DMS79 treated with DMSO at 0.1 percent for 48 hours (cell line): Measurements from ENCODE around the gene NUB1.

ENCODE experiments used
- DNase-seq: peaks from one replicate; lab custom pipeline; 2025; lab: John Stamatoyannopoulos, UW

Gene NUB1

GRCh38 chr7:151389096-151389767, 47.6 kb downstream of the NUB1 start:
- DNase-seq: no peak

DNA sequence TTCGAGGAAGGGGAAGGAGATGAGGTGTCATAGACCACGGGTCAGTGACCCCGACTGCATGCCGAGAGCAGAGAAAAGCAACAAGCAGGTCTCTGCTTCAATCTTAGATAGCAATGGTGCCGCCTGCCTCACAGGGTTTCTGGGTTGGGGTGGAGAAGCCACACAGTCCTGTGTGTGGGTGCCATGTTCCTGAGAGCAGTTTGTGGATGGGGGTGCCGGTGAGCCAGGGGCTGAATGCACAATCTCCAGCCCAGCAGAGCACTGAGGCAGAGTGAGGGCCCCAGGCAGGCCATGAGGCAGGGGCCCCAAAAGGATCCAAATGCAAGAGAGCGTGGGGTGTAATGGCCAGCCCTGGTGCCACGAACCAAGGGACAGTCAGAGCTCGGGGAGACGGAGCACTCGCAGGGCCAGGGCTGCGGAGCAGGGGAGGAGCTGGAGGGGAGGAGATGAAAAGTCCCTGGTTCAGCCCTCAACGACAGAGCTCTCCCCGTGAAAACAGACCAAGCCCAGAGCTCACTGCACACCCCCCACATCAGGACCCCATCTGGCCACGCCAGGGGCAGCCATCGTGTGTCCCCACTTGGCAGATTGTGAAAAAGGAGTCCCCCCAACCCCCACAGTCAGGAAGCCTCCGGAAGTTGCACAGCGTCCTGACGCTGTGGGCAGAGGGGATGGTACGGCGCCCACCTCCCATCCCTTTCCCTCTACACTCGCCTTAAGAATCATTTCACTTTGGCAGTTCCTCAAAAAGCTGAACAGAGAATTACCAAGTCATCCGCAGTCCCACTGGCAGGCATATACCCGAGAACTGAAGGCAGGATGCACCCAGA, 48.4 kb downstream of the NUB1 start:
- DNase-seq: no peak

DNA sequence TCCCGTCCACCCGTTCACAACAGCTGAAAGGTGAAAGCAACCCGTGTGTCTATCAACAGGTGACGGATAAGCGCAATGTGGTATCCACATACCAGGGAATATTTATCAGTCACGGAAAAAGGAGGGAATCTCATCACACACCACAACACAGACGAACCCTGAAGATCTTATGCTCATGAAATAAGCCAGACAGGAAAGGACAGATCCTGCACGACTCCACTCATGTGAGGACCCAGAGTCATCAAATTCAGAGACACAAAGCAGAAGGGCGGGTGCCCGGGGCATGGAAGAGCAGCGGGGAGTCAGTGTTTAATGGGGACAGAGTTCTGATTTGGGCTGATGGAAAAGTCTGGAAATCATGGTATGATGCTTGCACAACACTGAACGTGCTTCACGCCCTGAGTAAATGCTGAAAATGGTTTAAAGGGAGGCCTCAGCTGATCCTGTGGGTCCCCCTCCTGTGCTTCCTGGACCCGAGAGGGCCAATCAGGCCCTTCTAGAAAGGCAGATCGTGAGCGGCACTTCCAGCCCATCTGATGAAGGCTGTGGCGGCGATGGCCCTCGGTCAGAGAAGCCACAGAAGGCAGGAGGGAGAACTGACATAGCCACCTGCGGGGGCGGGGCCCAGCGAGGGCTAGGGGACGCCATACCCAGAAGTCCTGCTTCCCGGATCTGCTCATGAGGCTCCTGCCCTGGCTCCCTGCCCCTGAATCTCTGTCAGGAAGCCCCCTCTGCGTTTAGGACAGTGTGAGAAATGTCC, 49.2 kb downstream of the NUB1 start:
- no peak for DNase-seq

GRCh38 chr7:151391358-151391730, 49.7 kb downstream of the NUB1 start:
- DNase-seq: no peak

- DNase-seq: no peak
Measured at GRCh38 chr7:151392002-151392401, 50.4 kb downstream of the NUB1 start.

GRCh38 chr7:151392426-151392825, 50.8 kb downstream of the NUB1 start:
- DNase-seq: no peak

- DNase-seq: no peak
Measured at GRCh38 chr7:151393031-151393977, 51.7 kb downstream of the NUB1 start.

- no peak for DNase-seq
Measured at GRCh38 chr7:151394076-151395035, 52.7 kb downstream of the NUB1 start.

DNA sequence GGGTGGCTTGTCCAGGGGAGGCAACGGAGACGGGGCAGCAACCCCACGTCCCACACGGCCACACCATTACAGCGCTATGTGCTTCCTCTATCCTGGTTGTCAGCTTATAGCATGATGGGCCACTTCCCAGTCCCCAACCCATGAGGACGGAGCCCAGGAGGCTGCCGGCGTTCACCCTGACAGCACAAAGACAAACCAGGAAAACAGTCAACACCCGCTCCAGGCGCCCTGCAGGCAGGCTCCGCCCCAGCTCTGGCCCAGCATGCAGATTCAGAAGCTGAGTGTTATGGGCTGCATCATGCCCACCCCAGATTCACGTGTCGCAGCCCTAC, 53.4 kb downstream of the NUB1 start:
- DNase-seq: no peak

- no peak for DNase-seq
Measured at GRCh38 chr7:151396328-151396970, 54.8 kb downstream of the NUB1 start.

- DNase-seq: no peak
Measured at GRCh38 chr7:151397026-151397425, 55.4 kb downstream of the NUB1 start.

DNA sequence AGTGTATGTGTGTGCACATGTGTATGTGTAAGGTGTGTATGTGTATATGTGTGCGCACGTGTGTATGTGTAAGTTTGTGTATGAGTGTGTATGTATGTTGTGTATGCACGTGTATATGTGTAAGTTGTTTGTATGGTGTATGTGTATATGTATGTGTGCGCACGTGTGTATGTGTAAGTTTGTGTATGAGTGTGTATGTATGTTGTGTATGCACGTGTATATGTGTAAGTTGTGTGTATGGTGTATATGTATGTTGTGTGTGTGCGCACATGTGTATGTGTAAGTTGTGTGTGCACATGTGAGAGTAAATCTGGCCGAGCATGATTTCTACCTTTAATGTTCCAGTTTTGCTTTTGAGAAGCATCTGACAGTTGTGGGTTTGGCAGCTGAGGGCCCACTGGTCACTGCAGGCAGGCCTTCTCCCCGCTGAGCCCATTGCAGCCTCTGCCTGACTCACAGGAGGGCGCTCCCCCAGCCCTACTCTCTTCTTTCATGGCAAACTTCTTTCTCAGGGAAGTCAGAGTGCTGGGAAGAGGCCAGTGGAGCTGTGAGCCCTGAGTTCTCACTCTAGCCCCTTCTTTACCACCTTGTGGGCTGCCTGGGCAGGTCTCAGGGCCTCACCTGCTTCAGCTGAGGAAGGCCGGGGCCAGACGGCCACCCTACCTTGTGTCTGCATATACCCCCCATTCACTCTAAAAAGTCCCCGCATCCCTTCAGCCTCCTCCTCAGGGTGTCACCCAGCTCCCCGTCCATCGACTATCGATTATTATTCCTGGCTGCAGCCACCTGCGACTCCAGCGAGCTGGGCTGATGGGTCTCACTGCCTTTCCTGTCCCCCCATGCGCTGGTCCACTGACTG, 57.1 kb downstream of the NUB1 start:
- no peak for DNase-seq

DNA sequence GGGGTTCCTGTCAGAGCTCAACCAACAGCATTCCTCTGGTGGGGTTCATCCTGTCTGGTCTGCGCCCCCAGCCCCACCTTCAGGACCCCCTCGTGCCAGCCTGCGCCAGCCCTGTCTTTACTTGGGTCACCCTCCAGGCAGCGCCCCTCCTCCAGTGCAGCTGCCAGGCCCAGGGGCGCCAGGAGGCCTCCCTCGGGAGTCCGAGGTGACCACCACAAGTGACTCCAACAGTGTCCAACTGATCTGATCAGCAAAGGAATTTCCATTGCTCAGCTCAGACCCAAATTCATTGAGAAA, 57.6 kb downstream of the NUB1 start:
- no peak for DNase-seq

DNA sequence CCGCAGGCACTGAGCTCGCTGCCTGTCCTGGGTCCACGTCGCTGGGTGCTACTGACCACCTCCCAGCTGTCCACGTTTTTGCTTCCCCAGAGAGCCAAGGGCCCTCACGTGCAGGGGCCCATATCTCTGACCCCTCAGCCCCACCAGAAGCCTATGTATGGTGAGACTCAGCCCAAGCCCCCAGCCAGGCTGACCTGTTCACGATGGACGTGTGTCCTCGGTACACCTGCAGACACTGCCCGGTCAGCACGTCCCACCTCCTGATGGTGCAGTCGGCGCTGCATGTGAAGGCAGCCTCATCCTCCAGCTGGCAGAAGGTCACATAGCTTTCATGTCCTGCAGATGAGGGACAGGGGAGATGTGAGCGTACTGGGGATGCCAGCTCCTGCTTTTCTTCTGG, 58.3 kb downstream of the NUB1 start:
- no peak for DNase-seq

GRCh38 chr7:151400626-151401315, 59.2 kb downstream of the NUB1 start:
- DNase-seq: no peak

GRCh38 chr7:151402029-151402835, 60.6 kb downstream of the NUB1 start:
- DNase-seq: no peak

DNA sequence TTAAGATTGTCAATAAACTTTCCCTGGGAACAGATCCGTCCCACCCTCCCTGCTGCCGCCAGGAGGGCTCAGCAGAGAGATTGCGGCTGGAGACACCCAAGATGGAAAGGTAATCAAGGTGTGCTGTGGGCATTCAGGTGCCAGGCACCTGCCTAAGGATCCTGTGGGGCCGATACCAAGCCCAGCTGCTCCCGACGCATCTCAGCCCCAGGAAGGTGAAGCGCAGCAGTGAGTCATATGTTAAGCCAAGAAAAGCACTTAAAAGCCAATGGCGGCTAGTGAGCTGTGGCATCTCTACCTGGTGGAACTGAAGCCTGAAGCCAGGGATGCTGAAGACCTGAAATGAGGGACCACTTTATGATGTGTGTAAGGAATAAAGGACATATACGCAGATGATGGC, 62.2 kb downstream of the NUB1 start:
- no peak for DNase-seq
